H9 (cell line): Measurements from ENCODE around the gene ZBTB43. TPM values are rescaled to one million over a fixed set of nuclear protein-coding genes. Genes with fewer than 3 reads are reported as not detected.

Experiments
- DNase-seq: peaks from one replicate; pipeline ENCODE4 v3.0.0-alpha.2; 2017
- H2AFZ ChIP-seq: one replicate; pipeline ENCODE4 v1.6.1; 2013; ENCODE audit warnings: mild to moderate bottlenecking, low read length, control low read depth, moderate library complexity
- H2AK5ac ChIP-seq: 2 replicates; pipeline ENCODE4 v1.6.1; 2013; ENCODE audit warnings: low read length, control low read depth, mixed read lengths; ENCODE audit not compliant: insufficient read length
- H2BK120ac ChIP-seq: one replicate; pipeline ENCODE4 v1.6.1; 2013; ENCODE audit warnings: low read depth, mild to moderate bottlenecking, low read length, control low read depth, inconsistent platforms; ENCODE audit not compliant: poor library complexity, severe bottlenecking
- H2BK12ac ChIP-seq: 2 replicates; pipeline ENCODE4 v1.6.1; 2013; ENCODE audit warnings: low read length, control low read depth, mixed read lengths, low read depth; ENCODE audit not compliant: insufficient read length
- H2BK15ac ChIP-seq: 2 replicates; pipeline ENCODE4 v1.6.1; 2013; ENCODE audit warnings: low read depth, low read length, control low read depth
- H2BK20ac ChIP-seq: one replicate; pipeline ENCODE4 v1.6.1; 2013; ENCODE audit warnings: low read depth, mild to moderate bottlenecking, low read length, control low read depth, inconsistent platforms; ENCODE audit not compliant: poor library complexity, severe bottlenecking
- H2BK5ac ChIP-seq: 2 replicates; pipeline ENCODE4 v1.6.1; 2013; ENCODE audit warnings: low read length, control low read depth, mixed read lengths; ENCODE audit not compliant: insufficient read length
- H3K14ac ChIP-seq: 2 replicates; pipeline ENCODE4 v1.6.1; 2013; ENCODE audit warnings: low read length, control low read depth; ENCODE audit not compliant: insufficient read depth
- H3K18ac ChIP-seq: 2 replicates; pipeline ENCODE4 v1.6.1; 2013; ENCODE audit warnings: low read depth, mild to moderate bottlenecking, mixed read lengths, low read length, control low read depth; ENCODE audit not compliant: insufficient read length
- H3K23ac ChIP-seq: 2 replicates; pipeline ENCODE4 v1.6.1; 2013; ENCODE audit warnings: low read length, control low read depth, mixed read lengths, low read depth; ENCODE audit not compliant: insufficient read length
- H3K23me2 ChIP-seq: 2 replicates; pipeline ENCODE4 v1.6.1; 2013; ENCODE audit warnings: low read depth, mild to moderate bottlenecking, mixed read lengths, low read length, control low read depth; ENCODE audit not compliant: insufficient read length, poor library complexity, severe bottlenecking
- H3K27ac ChIP-seq: 2 replicates; pipeline ENCODE4 v1.5.1; 2013; ENCODE audit warnings: low read length, control low read depth, mixed read lengths, low read depth; ENCODE audit not compliant: insufficient read length
- H3K27me3 ChIP-seq: 2 replicates; pipeline ENCODE4 v1.6.1; 2013; ENCODE audit warnings: low read length, control low read depth, inconsistent platforms; ENCODE audit not compliant: insufficient read depth
- H3K4ac ChIP-seq: 2 replicates; pipeline ENCODE4 v1.6.1; 2013; ENCODE audit warnings: low read depth, mild to moderate bottlenecking, control low read depth, inconsistent platforms, low read length, moderate library complexity
- H3K4me1 ChIP-seq: 2 replicates; pipeline ENCODE4 v1.6.1; 2013; ENCODE audit warnings: low read length, control low read depth, inconsistent platforms; ENCODE audit not compliant: insufficient read depth
- H3K4me2 ChIP-seq: 2 replicates; pipeline ENCODE4 v1.6.1; 2013; ENCODE audit warnings: low read length, control low read depth, mixed read lengths; ENCODE audit not compliant: insufficient read length, insufficient read depth
- H3K56ac ChIP-seq: 2 replicates; pipeline ENCODE4 v1.6.1; 2013; ENCODE audit warnings: low read depth, mild to moderate bottlenecking, mixed read lengths, low read length, control low read depth; ENCODE audit not compliant: insufficient read length
- H3K79me1 ChIP-seq: 2 replicates; pipeline ENCODE4 v1.6.1; 2013; ENCODE audit warnings: low read depth, mild to moderate bottlenecking, moderate library complexity, low read length, control low read depth, inconsistent platforms; ENCODE audit not compliant: insufficient read depth, poor library complexity, severe bottlenecking
- H3K79me2 ChIP-seq: 2 replicates; pipeline ENCODE4 v1.6.1; 2013; ENCODE audit warnings: low read length, control low read depth, inconsistent platforms; ENCODE audit not compliant: insufficient read depth
- H3K9ac ChIP-seq: 2 replicates; pipeline ENCODE4 v1.6.1; 2013; ENCODE audit warnings: low read length, control low read depth, mixed read lengths; ENCODE audit not compliant: insufficient read length; ENCODE audit errors: extremely low read depth
- H3K9me3 ChIP-seq: one replicate; pipeline ENCODE4 v1.6.1; 2013; ENCODE audit warnings: low read depth, low read length, inconsistent platforms; ENCODE audit not compliant: control insufficient read depth
- H3T11ph ChIP-seq: one replicate; pipeline ENCODE4 v1.6.1; 2013; ENCODE audit warnings: mild to moderate bottlenecking, low read length, control low read depth, inconsistent platforms
- H4K20me1 ChIP-seq: one replicate; pipeline ENCODE4 v1.6.1; 2013; ENCODE audit not compliant: control insufficient read depth, insufficient read length, insufficient read depth
- H4K5ac ChIP-seq: 2 replicates; pipeline ENCODE4 v1.6.1; 2013; ENCODE audit warnings: low read depth, mild to moderate bottlenecking, mixed read lengths, low read length, control low read depth; ENCODE audit not compliant: insufficient read length
- H4K8ac ChIP-seq: replicated peaks from 2 replicates; pipeline ENCODE4 v1.6.1; 2013; ENCODE audit warnings: low read length, control low read depth, mixed read lengths, low read depth; ENCODE audit not compliant: insufficient read length
- H4K91ac ChIP-seq: 2 replicates; pipeline ENCODE4 v1.6.1; 2013; ENCODE audit warnings: low read depth, mild to moderate bottlenecking, moderate library complexity, mixed read lengths, low read length, control low read depth; ENCODE audit not compliant: insufficient read length
- H3K27ac Mint-ChIP-seq, 3 experiments: 2 replicates in 2 of 3; 3 replicates in 1 of 3; pipeline ENCODE4 v1.8.0; 2020 to 2021; ENCODE audit warnings: mixed read lengths in 3 of 3, mild to moderate bottlenecking in 1 of 3, moderate library complexity in 1 of 3
- H3K27me3 Mint-ChIP-seq: 2 replicates; pipeline ENCODE4 v1.8.0; 2021; ENCODE audit warnings: low read depth, mild to moderate bottlenecking, moderate library complexity, mixed read lengths
- H3K36me3 Mint-ChIP-seq, 3 experiments: 2 replicates in 2 of 3; 3 replicates in 1 of 3; pipeline ENCODE4 v1.8.0; 2020 to 2021; ENCODE audit warnings: low read depth in 3 of 3, mixed read lengths in 3 of 3; ENCODE audit not compliant: insufficient read depth in 1 of 3
- H3K4me1 Mint-ChIP-seq, 2 experiments: 2 replicates each; pipeline ENCODE4 v1.8.0; 2020; ENCODE audit warnings: mixed read lengths in 2 of 2
- H3K4me3 Mint-ChIP-seq, 2 experiments: 2 replicates in 1 of 2; 3 replicates in 1 of 2; pipeline ENCODE4 v1.8.0; 2020 to 2021; ENCODE audit warnings: mild to moderate bottlenecking in 2 of 2, mixed read lengths in 2 of 2, moderate library complexity in 1 of 2
- H3K9me3 Mint-ChIP-seq, 2 experiments: 2 replicates in 1 of 2; 3 replicates in 1 of 2; pipeline ENCODE4 v1.8.0; 2020; ENCODE audit warnings: mild to moderate bottlenecking in 2 of 2, mixed read lengths in 2 of 2, moderate library complexity in 1 of 2
- CTCF ChIP-seq: fragments of 200-600 bp; sonication (generic); conservative IDR thresholded peaks from 3 replicates; pipeline ENCODE4 v1.8.0; 2021; ENCODE audit warnings: antibody characterized with exemption, mild to moderate bottlenecking
- WGBS: extraction: QIAGEN DNeasy Blood & Tissue Kit; methylation state at CpG from one replicate; pipeline ENCODE4 v1.1.7; 2013; ENCODE audit warnings: missing lambda C conversion rate, low lambda C conversion rate, mixed read lengths; ENCODE audit not compliant: insufficient read length; ENCODE audit errors: extremely low coverage; 5-methylcytosine and 5-hydroxymethylcytosine counted together
- total RNA-seq: library from RNA; stranded (reverse); gene quantifications from 2 replicates; pipeline ENCODE4 v1.2.1, GENCODE V29; 2021

ZBTB43 gene
- total RNA-seq, 1 experiment from 2014 or later, result 15.7 TPM

- no CpG with 5 or more reads among the region's 11 CpGs for WGBS
- Histone ChIP-seq H3K23me2 (no peaks in the 10 kb centered on the region), H3K56ac (no peak overlapping the region), H3K79me2 (peaks cover 5% of the 10 kb centered on the region; the same call in 1 of the 2 replicates), H2BK12ac (no peak overlapping the region), H4K5ac (no peak overlapping the region), H4K91ac (no peak overlapping the region), H2BK5ac (no peak overlapping the region), H2AFZ (no peak overlapping the region), H3K4me2 (no peak overlapping the region), H3K18ac (no peak overlapping the region), H4K8ac (no peak overlapping the region), H2BK120ac (no peak overlapping the region), H2BK20ac (no peak overlapping the region), H4K20me1 (no peaks in the 10 kb centered on the region), H3K23ac (no peak overlapping the region), H3K4me1 (no peaks in the 10 kb centered on the region), H3K27ac (no peak overlapping the region), H3K9me3 (peaks cover 3% of the 10 kb centered on the region), H3K9ac (no peak overlapping the region), H3K4ac (no peak overlapping the region), H2BK15ac (no peak overlapping the region), H3K14ac (no peak overlapping the region), H3K27me3 (no peaks in the 10 kb centered on the region), H2AK5ac (no peak overlapping the region), H3K79me1 (peaks cover 5% of the 10 kb centered on the region), H3T11ph (no peak overlapping the region)
- peaks cover 42 to 45% (median 45%) of the 10 kb centered on the region in 3 experiments for H3K36me3 Mint-ChIP-seq
- H3K4me3 Mint-ChIP-seq, result no peak overlapping the region
- no peaks in the 10 kb centered on the region for H3K4me1 Mint-ChIP-seq
- DNase-seq, result no peak
- no peaks in the 10 kb centered on the region for H3K27me3 Mint-ChIP-seq
- TF ChIP-seq CTCF, result no peak
- no peak overlapping the region for H3K27ac Mint-ChIP-seq
- H3K9me3 Mint-ChIP-seq, result peaks cover 10 to 22% of the 10 kb centered on the region in 2 experiments
Observed at GRCh38 chr9:126813072-126813471, 8.2 kb downstream of the ZBTB43 start.
